Mesenchymal stem cell (in vitro differentiated cells and primary cell): ENCODE data around the gene ATXN7.

Source experiments
- DNase-seq: peaks from one replicate; pipeline ENCODE4 v3.0.0-alpha.2; 2013
- H2AFZ ChIP-seq: one replicate; pipeline ENCODE4 v1.6.1; 2013; ENCODE audit warnings: low read depth, mild to moderate bottlenecking, control low read depth, inconsistent platforms, low read length, moderate library complexity
- H2AK5ac ChIP-seq: 2 replicates; pipeline ENCODE4 v1.6.1; 2013; ENCODE audit warnings: low read length, moderate library complexity, mild to moderate bottlenecking, inconsistent platforms; ENCODE audit not compliant: severe bottlenecking
- H2BK120ac ChIP-seq: one replicate; pipeline ENCODE4 v1.6.1; 2013; ENCODE audit warnings: low read depth, mild to moderate bottlenecking, inconsistent platforms, low read length, moderate library complexity
- H2BK12ac ChIP-seq, 2 experiments: one replicate each; pipeline ENCODE4 v1.6.1; 2013; ENCODE audit warnings: inconsistent platforms in 2 of 2, low read length in 2 of 2, mild to moderate bottlenecking in 2 of 2, moderate library complexity in 2 of 2, control low read depth in 1 of 2
- H2BK15ac ChIP-seq: one replicate; pipeline ENCODE4 v1.6.1; 2013; ENCODE audit warnings: mild to moderate bottlenecking, low read depth, inconsistent platforms; ENCODE audit not compliant: poor library complexity, severe bottlenecking
- H2BK5ac ChIP-seq: 2 replicates; pipeline ENCODE4 v1.6.1; 2013; ENCODE audit warnings: low read depth, mild to moderate bottlenecking, low read length, control low read depth, inconsistent platforms; ENCODE audit not compliant: poor library complexity, severe bottlenecking
- H3K14ac ChIP-seq, 2 experiments: one replicate each; pipeline ENCODE4 v1.6.1; 2013; ENCODE audit warnings: inconsistent platforms in 2 of 2, low read length in 2 of 2, control low read depth in 1 of 2, mild to moderate bottlenecking in 1 of 2, moderate library complexity in 1 of 2
- H3K18ac ChIP-seq, 2 experiments: one replicate each; pipeline ENCODE4 v1.6.1; 2013; ENCODE audit warnings: inconsistent platforms in 2 of 2, low read length in 2 of 2, control low read depth in 1 of 2, low read depth in 1 of 2, mild to moderate bottlenecking in 1 of 2
- H3K23ac ChIP-seq, 2 experiments: one replicate each; pipeline ENCODE4 v1.6.1; 2013; ENCODE audit warnings: inconsistent platforms in 2 of 2, low read length in 2 of 2, mild to moderate bottlenecking in 2 of 2, moderate library complexity in 2 of 2, control low read depth in 1 of 2
- H3K27ac ChIP-seq: 2 replicates; pipeline ENCODE4 v1.5.1; 2013; ENCODE audit warnings: mild to moderate bottlenecking, moderate library complexity, low read length, control low read depth, inconsistent platforms; ENCODE audit not compliant: poor library complexity, severe bottlenecking
- H3K27me3 ChIP-seq, 2 experiments: 2 replicates each; pipeline versions ENCODE4 v1.6.1 to v1.7.0; 2013; ENCODE audit warnings: low read length in 2 of 2, mild to moderate bottlenecking in 2 of 2, moderate library complexity in 2 of 2, control low read depth in 1 of 2, inconsistent platforms in 1 of 2; ENCODE audit not compliant: control insufficient read depth in 1 of 2, insufficient read depth in 1 of 2
- H3K36me3 ChIP-seq, 2 experiments: 2 replicates each; pipeline versions ENCODE4 v1.6.1 to v1.7.0; 2013; ENCODE audit warnings: low read length in 2 of 2, control low read depth in 1 of 2, inconsistent platforms in 1 of 2, low read depth in 1 of 2, mild to moderate bottlenecking in 1 of 2; ENCODE audit not compliant: insufficient read depth in 2 of 2, control insufficient read depth in 1 of 2
- H3K4ac ChIP-seq, 2 experiments: one replicate each; pipeline ENCODE4 v1.6.1; 2013; ENCODE audit warnings: inconsistent platforms in 2 of 2, low read length in 2 of 2, mild to moderate bottlenecking in 2 of 2, moderate library complexity in 2 of 2, control low read depth in 1 of 2, low read depth in 1 of 2
- H3K4me1 ChIP-seq: 2 replicates; pipeline ENCODE4 v1.6.1; 2013; ENCODE audit warnings: low read depth, low read length, control low read depth; ENCODE audit not compliant: control insufficient read depth, insufficient read depth
- H3K4me2 ChIP-seq: 2 replicates; pipeline ENCODE4 v1.6.1; 2013; ENCODE audit warnings: low read length, mild to moderate bottlenecking, inconsistent platforms; ENCODE audit not compliant: poor library complexity, severe bottlenecking
- H3K4me3 ChIP-seq, 2 experiments: 2 replicates each; pipeline versions ENCODE4 v1.5.1 to v1.7.0; 2013; ENCODE audit warnings: low read length in 2 of 2, mild to moderate bottlenecking in 2 of 2, control low read depth in 1 of 2, low read depth in 1 of 2; ENCODE audit not compliant: insufficient read depth in 1 of 2
- H3K79me1 ChIP-seq: replicated peaks from 2 replicates; pipeline ENCODE4 v1.6.1; 2013; ENCODE audit warnings: mild to moderate bottlenecking, control low read depth, low read length, inconsistent platforms; ENCODE audit not compliant: poor library complexity, severe bottlenecking
- H3K9ac ChIP-seq: 2 replicates; pipeline ENCODE4 v1.7.0; 2013; ENCODE audit warnings: mild to moderate bottlenecking, low read length, moderate library complexity
- H3K9me3 ChIP-seq: 2 replicates; pipeline ENCODE4 v1.7.0; 2013; ENCODE audit warnings: mild to moderate bottlenecking, low read length; ENCODE audit not compliant: control insufficient read depth
- H4K8ac ChIP-seq: one replicate; pipeline ENCODE4 v1.6.1; 2013; ENCODE audit warnings: inconsistent platforms, mild to moderate bottlenecking, low read length, moderate library complexity
- H4K91ac ChIP-seq: one replicate; pipeline ENCODE4 v1.6.1; 2013; ENCODE audit warnings: mild to moderate bottlenecking, low read length, inconsistent platforms
- WGBS: methylation state at CpG from one replicate; pipeline ENCODE4 v1.1.7; 2013; ENCODE audit warnings: mixed read lengths; 5-methylcytosine and 5-hydroxymethylcytosine counted together

ATXN7 gene

DNA sequence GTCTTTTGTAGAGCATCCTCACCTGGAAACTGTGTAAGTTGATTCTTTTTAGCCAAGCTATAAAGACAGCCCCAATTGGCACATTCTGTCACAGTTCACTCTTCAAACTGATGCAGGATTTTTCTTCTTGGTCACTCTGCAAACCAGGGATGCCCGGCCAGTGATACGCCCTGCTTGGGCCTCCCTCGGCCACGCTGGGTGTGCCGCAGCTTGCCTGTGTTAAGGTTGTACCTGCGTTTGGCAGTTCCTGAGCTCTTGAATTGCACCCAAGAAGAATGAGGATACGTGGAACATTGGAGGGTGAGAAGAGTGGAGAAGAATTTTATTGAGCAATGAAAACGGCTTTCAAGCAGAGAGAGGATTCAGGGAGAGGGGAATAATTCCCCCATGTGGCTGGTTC lies 109.7 kb downstream of the ATXN7 start:
- DNase-seq = no peak
- Histone ChIP-seq H2BK120ac (no peak overlapping the region), H3K4me2 (no peak overlapping the region), H3K9ac (no peak overlapping the region), H3K9me3 (no peaks in the 10 kb centered on the region), H3K23ac (no peak overlapping the region), H4K8ac (no peak overlapping the region), H3K79me1 (peaks cover 29% of the 10 kb centered on the region), H3K36me3 (peaks cover 4 to 15% of the 10 kb centered on the region in 2 experiments), H3K18ac (peak overlapping the region in 1 of 2 experiments; percentile 14), H3K4me1 (peaks cover 13% of the 10 kb centered on the region), H2BK12ac (no peak overlapping the region), H2AFZ (no peak overlapping the region), H3K4ac (no peak overlapping the region), H3K27me3 (no peaks in the 10 kb centered on the region), H3K14ac (peak overlapping the region in 1 of 2 experiments; percentile 7), H2BK15ac (no peak overlapping the region), H3K27ac (no peak overlapping the region), H2BK5ac (no peak overlapping the region), H2AK5ac (peak overlapping the region; percentile 67), H4K91ac (no peak overlapping the region), H3K4me3 (peak overlapping the region in 1 of 2 experiments; percentile 38)
- 98% methylated on average over 8 of the region's 8 CpGs for WGBS

DNA sequence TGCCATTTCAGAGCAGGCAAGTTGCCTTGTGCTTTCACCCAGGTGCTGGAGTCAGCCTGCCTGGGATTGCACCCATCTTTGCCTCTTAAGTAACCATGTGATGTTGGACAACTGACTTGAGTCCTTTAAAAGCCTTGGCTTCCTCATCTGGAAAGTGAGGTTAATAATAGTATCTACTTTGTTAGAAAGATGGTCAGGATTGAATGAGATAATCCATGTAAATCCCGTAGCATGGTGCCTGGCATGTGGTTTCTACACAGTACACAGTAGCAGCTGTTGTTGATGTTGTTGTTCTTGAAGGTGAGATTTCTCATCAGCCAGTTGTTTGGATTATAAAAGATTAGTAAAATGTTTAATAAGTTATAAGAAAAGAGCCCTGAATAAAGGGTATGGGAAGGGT lies 110.8 kb downstream of the ATXN7 start:
- Histone ChIP-seq H4K91ac (no peak overlapping the region), H2BK15ac (no peak overlapping the region), H3K23ac (peak overlapping the region in 1 of 2 experiments; percentile 54), H2BK5ac (no peak overlapping the region), H4K8ac (no peak overlapping the region), H3K4me3 (no peak overlapping the region), H3K4me1 (peaks cover 13% of the 10 kb centered on the region), H2AK5ac (no peak overlapping the region), H2AFZ (no peak overlapping the region), H3K27ac (no peak overlapping the region), H3K14ac (peak overlapping the region in 1 of 2 experiments; percentile 68), H3K18ac (peak overlapping the region in 1 of 2 experiments; percentile 14), H3K4me2 (no peak overlapping the region), H3K27me3 (no peaks in the 10 kb centered on the region), H3K4ac (no peak overlapping the region), H3K9ac (no peak overlapping the region), H2BK12ac (no peak overlapping the region), H3K36me3 (peaks cover 4 to 16% of the 10 kb centered on the region in 2 experiments), H2BK120ac (no peak overlapping the region), H3K9me3 (no peaks in the 10 kb centered on the region), H3K79me1 (peaks cover 33% of the 10 kb centered on the region)
- WGBS = 94% methylated on average over 1 of the region's 1 CpG
- DNase-seq = no peak

DNA sequence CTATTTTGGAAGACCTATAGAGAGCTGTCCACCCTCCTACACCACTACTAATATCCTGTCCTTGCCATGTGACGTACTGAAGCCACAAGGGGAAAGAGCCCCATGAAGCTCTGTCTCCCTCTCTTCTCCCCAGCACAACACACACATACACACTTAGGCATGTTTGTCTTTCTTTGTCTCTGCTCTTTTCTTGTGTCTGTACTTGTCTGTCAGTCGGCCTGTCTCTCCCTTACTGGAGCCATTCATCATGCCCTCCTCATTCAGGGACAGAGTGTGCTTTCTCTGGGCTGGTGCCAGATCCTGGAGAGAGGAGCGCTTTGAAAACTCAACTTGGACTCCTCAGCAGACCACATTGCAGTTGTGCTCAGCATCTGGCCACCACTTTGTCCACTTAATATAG lies 112.1 kb downstream of the ATXN7 start:
- Histone ChIP-seq H3K18ac (no peak overlapping the region), H2BK5ac (no peak overlapping the region), H3K79me1 (peaks cover 36% of the 10 kb centered on the region), H3K4ac (no peak overlapping the region), H2BK120ac (no peak overlapping the region), H3K9ac (peak overlapping the region; percentile 91), H4K91ac (no peak overlapping the region), H3K23ac (no peak overlapping the region), H3K27me3 (no peaks in the 10 kb centered on the region), H3K4me1 (peaks cover 8% of the 10 kb centered on the region), H2BK12ac (no peak overlapping the region), H3K9me3 (no peaks in the 10 kb centered on the region), H2AK5ac (no peak overlapping the region), H3K36me3 (peaks cover 5 to 28% of the 10 kb centered on the region in 2 experiments), H3K27ac (no peak overlapping the region), H2AFZ (no peak overlapping the region), H3K4me2 (no peak overlapping the region), H4K8ac (no peak overlapping the region), H3K4me3 (peak overlapping the region in 1 of 2 experiments; percentile 59), H3K14ac (no peak overlapping the region), H2BK15ac (no peak overlapping the region)
- 54% methylated on average over 3 of the region's 3 CpGs for WGBS
- DNase-seq = peak; percentile 61

GRCh38 chr3:63976161-63976871 lies 112.6 kb downstream of the ATXN7 start:
- WGBS = 62% methylated on average over 3 of the region's 4 CpGs
- Histone ChIP-seq H3K9ac (peak overlapping the region; percentile 91), H3K27ac (peak overlapping the region; percentile 7), H3K4me3 (peak overlapping the region in 1 of 2 experiments; percentile 59), H2BK15ac (no peak overlapping the region), H2BK12ac (no peak overlapping the region), H3K4me1 (peaks cover 8% of the 10 kb centered on the region), H3K27me3 (no peaks in the 10 kb centered on the region), H4K91ac (no peak overlapping the region), H3K9me3 (no peaks in the 10 kb centered on the region), H3K23ac (no peak overlapping the region), H2BK120ac (no peak overlapping the region), H2BK5ac (no peak overlapping the region), H3K14ac (no peak overlapping the region), H3K18ac (no peak overlapping the region), H4K8ac (no peak overlapping the region), H3K4ac (no peak overlapping the region), H3K79me1 (peaks cover 35% of the 10 kb centered on the region), H3K36me3 (peaks cover 10 to 34% of the 10 kb centered on the region in 2 experiments), H3K4me2 (no peak overlapping the region), H2AK5ac (no peak overlapping the region), H2AFZ (no peak overlapping the region)
- peak; percentile 94 for DNase-seq
